HL-60 (cell line): ENCODE results near the gene N4BP2L2.

Experiments
- DNase-seq, 2 experiments: peaks; one replicate each; pipeline ENCODE4 v3.0.0-alpha.2; 2010 to 2020; ENCODE audit warnings: low read depth in 1 of 2, low spot score in 1 of 2
- H3K27ac ChIP-seq: fragments of 250-450 bp; sonication (Bioruptor Pico); replicated peaks from 2 replicates; pipeline ENCODE4 v1.5.1; 2020; ENCODE audit warnings: mild to moderate bottlenecking, moderate library complexity
- H3K27me3 ChIP-seq: fragments of 250-450 bp; sonication (Bioruptor Pico); 2 replicates; pipeline ENCODE4 v1.5.1; 2021; ENCODE audit warnings: mild to moderate bottlenecking, moderate library complexity; ENCODE audit not compliant: insufficient read depth, poor library complexity, severe bottlenecking
- H3K4me3 ChIP-seq: replicated peaks from 2 replicates; pipeline ENCODE4 v1.5.1; 2011; ENCODE audit warnings: mild to moderate bottlenecking, control low read depth, low read length; ENCODE audit not compliant: insufficient read depth
- CTCF ChIP-seq: IDR thresholded peaks from one replicate; pipeline ENCODE4 v1.5.1; 2011; ENCODE audit warnings: low read length, control low read depth, inconsistent platforms; ENCODE audit not compliant: insufficient read depth
- GABPA ChIP-seq: IDR thresholded peaks from 2 replicates; pipeline ENCODE4 v1.6.1; 2012; ENCODE audit warnings: low read depth
- POLR2AphosphoS5 ChIP-seq: IDR thresholded peaks from 2 replicates; pipeline ENCODE4 v1.6.1; 2012; ENCODE audit warnings: low read depth
- REST ChIP-seq: IDR thresholded peaks from 2 replicates; pipeline ENCODE4 v1.6.1; 2012; ENCODE audit warnings: low read depth; ENCODE audit not compliant: insufficient replicate concordance
- SPI1 ChIP-seq: IDR thresholded peaks from 2 replicates; pipeline ENCODE4 v1.6.1; 2012; ENCODE audit warnings: low read depth, mild to moderate bottlenecking, borderline replicate concordance

Gene N4BP2L2

GRCh38 chr13:32419862-32420261, 118.7 kb downstream of the N4BP2L2 start:
- Histone ChIP-seq H3K27me3 (no peaks in the 10 kb centered on the region), H3K27ac (no peak overlapping the region), H3K4me3 (no peak overlapping the region)
- TF ChIP-seq POLR2AphosphoS5 (no peak), GABPA (no peak), REST (no peak), CTCF (no peak), SPI1 (no peak)
- DNase-seq, result no peak

GRCh38 chr13:32417995-32418394, 120.6 kb downstream of the N4BP2L2 start:
- H3K27ac ChIP-seq, result no peak overlapping the region
- no peak overlapping the region for H3K4me3 ChIP-seq
- no peak for TF ChIP-seq REST
- TF ChIP-seq GABPA, result no peak
- no peak for TF ChIP-seq SPI1
- TF ChIP-seq POLR2AphosphoS5, result no peak
- TF ChIP-seq CTCF, result no peak
- H3K27me3 ChIP-seq, result no peaks in the 10 kb centered on the region
- no peak for DNase-seq

DNA sequence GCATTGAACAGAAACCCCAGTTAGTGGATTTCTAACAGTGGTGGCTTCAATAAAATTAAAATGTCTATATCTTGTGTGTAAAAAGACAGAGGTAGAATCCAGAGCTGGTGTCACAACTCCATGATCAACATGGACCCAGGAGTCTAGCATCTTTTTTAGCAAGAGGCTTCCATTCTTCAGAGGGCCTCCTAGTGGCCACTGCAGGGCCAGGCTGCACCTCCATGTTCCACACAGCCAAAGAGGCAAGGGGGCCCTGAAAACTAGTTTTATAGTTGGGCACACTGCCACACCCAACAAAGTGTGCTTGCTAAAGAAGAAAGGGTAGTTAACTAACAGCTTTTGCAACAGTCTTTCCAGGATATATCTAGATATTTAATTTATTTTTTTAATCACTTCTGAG, 123.6 kb downstream of the N4BP2L2 start:
- Histone ChIP-seq H3K27ac (no peak overlapping the region), H3K4me3 (no peak overlapping the region), H3K27me3 (no peaks in the 10 kb centered on the region)
- DNase-seq, result peak in 1 of 2 experiments; percentile 47
- TF ChIP-seq CTCF (peak; percentile 42), SPI1 (no peak)

GRCh38 chr13:32414580-32414979, 124.0 kb downstream of the N4BP2L2 start:
- Histone ChIP-seq H3K27ac (no peak overlapping the region), H3K4me3 (no peak overlapping the region), H3K27me3 (no peaks in the 10 kb centered on the region)
- TF ChIP-seq CTCF, result no peak
- TF ChIP-seq GABPA, result no peak
- no peak for TF ChIP-seq POLR2AphosphoS5
- no peak for TF ChIP-seq REST
- no peak for TF ChIP-seq SPI1
- no peak for DNase-seq
